NCI-H82 treated with DMSO at 0.1 percent for 48 hours (cell line): ENCODE measurements around the gene PTPRN2.
"Not testable (repeated sequence)": the region's sequence is repeated elsewhere in the genome, so short reads cannot be mapped to it uniquely, and the experiment has no call there.

Experiments
- DNase-seq: peaks from one replicate; lab custom pipeline; 2025; ENCODE audit not compliant: unreplicated experiment; lab: John Stamatoyannopoulos, UW

PTPRN2 gene

DNA sequence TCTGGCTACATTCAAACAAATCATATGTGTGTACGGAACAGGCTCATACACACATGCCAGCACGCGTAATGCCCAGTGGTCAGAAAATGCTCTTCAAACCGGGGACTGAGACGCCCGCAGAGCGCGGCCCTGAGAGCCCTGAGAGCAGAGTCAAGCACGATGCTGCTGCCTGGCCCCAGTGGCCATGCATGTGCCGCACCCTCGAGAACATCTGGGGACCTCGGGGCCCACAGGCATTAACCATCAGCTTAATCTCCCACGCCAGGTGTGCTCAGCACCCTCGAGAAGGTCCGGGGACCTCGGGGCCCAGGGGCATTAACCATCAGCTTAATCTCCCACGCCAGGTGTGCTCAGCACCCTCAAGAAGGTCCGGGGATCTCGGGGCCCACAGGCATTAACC lies 163.1 kb downstream of the PTPRN2 start:
- no peak for DNase-seq

DNA sequence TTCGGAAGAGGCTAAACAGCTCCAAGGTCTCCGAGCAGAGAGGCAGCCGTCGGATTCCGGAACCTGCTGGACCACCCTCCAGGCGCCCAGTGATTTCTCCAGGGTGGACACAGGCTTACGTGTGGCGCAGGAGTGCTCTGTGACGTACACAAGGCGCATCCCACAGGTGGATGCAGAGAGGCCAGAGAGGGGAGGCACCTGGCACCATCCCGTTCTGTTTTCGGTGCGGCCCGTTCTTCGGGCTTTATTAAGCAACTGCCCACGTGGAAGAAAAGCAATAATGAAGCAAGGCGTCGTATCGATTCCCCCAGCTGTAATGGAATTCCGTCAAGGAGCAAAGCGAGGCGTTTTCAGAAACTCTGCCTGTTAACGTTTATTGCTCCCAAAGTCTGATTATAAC lies 163.6 kb downstream of the PTPRN2 start:
- no peak for DNase-seq

DNA sequence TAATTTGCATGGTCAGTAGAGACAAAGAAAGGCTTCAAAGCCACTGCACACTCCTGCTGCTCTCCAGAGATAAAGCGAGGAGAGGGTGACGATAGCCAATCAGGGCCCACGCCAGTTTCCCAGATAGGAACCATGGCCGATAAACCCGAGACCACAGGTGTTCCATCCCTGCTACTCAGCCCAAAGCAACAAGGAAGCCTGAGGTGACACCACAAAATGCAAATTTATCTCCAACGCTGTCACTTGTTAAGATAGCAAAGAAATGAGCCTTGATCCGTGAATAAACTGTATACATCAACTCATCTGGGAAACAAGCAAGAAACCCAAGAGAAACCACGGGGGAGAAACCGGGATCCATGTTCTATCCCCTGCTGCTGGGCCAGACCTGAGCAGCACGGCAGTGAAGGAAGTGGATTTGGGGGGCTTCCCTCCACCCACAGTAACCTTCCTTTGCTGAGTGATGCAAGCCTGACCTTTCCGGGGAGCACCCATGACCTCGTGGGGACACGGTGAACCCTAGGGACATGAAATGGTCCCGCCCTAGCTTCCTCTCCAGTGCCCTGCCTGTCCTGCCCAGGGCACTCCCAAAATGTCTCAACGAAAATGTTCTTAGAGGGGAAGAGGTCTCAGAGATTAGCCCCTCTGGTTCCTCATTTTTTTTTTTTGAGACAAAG lies 164.6 kb downstream of the PTPRN2 start:
- DNase-seq: no peak

DNA sequence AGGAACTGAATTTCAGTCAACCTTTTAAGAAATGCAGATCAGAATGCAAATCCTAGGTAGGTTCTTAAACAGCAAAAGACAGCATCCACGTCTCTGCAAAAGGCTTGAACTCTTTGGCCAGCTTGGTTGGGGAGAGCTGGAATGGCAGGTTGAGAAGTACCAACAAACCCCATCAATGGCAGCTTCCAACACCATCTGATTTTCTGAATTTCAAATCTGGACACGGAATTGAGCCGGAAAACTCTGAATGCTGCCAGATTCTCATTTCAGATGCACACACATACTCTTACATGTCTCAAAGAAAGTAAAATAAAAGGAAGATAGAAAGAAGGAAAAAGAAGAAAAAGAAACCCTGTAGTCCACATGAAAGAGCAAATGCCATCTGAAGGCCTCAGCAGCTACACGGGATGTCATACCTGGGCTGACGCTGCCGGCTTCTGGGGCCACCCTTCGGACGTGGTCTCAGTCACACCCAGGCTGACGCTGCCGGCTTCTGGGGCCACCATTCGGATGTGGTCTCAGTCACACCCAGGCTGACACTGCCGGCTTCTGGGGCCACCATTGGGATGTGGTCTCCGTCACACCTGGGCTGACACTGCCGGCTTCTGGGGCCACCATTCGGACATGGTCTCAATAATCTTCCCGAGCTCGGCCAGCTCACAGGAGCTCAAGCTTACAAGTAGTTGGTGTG lies 165.3 kb downstream of the PTPRN2 start:
- DNase-seq: no peak

DNA sequence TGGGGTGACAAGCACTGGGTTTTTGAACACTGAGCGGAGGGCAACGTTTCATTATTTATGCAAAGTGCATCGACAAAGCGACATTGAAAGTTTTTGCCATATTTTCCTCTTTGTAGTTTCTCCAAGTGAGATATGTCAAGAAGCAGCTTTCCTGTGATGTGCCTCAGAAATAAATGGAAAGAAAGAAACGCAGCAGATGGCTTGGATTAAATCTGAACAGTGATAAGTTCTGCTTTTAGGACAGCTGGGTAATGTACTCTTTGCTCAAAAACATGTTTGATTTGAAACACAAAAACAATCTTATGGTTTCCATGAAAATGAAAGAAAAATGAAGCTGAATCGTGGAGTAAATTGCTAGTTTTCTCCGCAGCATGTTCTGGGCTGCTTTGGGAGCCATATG lies 166.3 kb downstream of the PTPRN2 start:
- no peak for DNase-seq

DNA sequence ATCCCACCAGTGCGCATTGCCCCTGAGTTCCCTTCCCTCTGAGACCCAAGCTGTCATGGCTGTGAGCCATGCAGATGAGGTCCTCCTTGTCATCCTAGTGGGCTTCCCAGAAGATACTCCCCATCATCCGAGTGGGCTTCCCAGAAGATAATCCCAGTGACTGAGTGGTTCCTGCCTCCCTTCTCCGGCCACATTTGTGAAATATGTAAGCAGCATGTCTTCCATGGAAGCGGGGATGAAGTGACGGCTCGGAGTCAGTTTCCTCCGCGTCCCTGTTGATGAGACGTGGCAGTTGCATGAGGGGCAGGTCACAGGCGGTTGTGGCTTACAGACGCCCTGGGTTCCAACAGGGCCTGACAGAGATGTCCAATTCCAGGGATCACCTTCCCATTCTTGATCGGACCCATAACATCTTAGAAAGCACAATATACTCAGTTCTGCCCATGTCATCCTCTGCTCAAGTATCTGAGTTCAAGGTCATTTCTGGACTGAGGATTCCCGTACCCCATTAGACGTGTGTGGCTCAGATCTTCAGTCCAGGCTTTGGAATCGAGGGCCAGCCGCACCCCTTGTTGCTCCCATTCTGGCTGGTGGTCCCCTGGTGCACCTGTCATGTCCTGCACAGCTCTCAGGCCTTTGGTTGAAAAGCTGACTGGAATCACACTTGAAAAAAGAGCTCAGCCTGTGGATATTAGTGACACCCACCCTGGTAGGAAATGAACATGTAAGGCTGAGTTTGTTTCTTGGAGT lies 166.9 kb downstream of the PTPRN2 start:
- no peak for DNase-seq

DNA sequence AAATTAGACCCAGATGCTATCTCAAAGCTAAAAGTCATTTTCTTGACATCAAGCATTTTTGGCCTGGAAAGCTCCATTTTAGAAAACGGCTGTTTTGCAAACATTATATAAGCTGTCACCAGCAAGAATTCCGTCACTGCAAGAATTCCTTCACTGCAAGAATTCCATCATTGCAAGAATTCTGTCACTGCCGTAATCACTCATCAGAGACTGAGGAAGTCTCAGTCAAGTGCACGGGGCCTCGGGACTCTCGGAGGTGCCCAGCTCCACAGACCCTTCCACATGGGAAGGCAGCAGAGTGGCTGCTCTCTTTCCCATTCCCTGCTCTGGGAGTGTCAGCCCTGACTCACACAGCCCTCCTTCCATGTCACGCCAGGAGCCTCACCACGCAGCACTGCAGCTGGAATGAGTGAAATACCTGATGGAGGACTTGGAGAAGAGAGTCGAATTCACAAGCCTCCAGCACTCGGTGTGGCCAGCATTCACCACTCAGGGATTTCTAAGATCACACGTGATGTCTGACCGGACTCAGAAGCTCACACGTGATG lies 168.3 kb downstream of the PTPRN2 start:
- no peak for DNase-seq

DNA sequence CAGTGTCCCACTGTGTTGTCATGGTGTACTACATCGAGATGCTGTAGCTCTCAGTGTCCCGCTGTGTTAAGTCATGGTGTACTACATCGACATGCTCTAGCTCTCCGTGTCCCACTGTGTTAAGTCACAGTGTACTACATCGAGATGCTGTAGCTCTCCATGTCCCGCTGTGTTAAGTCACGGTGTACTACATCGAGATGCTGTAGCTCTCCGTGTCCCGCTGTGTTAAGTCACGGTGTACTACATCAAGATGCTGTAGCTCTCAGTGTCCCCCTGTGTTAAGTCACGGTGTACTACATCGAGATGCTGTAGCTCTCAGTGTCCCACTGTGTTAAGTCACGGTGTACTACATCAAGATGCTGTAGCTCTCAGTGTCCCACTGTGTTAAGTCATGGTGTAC lies 169.2 kb downstream of the PTPRN2 start:
- not testable (repeated sequence) for DNase-seq

DNA sequence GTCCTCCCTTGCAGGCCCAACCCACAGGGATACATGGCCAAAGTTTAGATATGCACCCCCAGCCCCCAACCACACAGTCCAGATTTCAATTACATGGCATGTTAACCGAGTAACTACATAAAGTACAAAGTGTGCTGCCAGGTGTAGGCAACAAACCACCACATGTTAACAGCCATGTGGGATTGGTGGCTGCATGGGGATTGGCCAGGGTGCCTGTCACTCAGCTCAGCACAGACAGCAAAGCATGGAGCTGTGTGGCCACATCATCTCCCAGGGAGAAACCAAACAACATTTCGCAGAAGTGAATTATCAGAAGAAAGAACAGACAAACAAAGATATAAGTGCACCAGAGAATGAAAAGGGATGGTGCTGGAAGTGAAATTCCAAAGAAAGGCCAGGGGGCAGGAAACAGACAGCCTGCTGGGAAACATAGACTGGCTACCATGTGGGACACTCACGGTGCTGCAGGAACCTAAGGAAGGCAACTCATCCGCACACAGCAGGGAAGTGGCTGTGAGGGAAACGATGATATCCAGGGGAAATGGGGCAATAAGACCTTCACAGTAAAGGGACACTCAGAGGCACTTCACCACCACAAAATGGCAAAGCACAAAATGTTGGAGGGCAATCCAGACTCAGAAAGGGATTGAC lies 171.2 kb downstream of the PTPRN2 start:
- no peak for DNase-seq

DNA sequence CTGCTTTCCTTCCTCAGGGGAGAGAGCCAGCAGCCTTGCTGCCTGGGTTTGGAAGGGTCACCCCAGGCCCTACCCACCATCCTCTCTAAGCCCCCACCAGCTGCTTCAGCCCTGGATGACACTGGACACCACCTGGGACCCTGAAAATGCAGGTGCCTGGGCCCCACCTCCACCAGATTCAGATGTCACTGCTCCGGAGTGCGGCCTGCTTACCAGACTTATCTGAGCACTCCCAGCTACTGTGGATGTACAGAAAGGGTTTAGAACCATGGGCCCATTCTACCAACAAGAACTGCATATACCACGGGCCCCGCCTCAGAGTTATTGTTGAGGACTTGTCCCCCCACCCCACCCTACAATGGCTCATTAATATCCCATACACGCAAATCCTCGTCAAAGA lies 172.3 kb downstream of the PTPRN2 start:
- DNase-seq: no peak

DNA sequence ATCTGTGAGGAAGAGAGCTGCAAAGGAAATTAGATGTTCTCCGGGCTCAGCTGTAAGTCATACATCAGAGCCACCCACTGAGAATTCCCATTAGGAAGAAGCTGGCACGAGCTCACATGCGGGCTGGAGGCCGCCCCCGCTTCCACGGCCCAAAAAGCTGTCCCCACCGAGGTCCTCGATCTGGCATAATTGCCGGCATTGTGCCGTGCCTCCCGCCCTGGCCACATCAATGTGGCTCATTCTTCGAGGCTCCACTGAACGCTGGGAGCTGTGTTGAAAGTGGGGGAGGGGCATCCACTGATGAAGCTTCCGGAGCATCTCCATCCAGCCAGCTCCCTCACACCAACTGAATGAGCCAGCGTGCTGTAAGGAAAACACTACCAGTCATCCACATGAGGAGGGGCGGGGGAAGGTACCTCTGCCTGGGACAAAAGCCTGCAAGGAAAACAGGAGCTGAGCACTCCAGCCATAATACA lies 173.1 kb downstream of the PTPRN2 start:
- DNase-seq: no peak

DNA sequence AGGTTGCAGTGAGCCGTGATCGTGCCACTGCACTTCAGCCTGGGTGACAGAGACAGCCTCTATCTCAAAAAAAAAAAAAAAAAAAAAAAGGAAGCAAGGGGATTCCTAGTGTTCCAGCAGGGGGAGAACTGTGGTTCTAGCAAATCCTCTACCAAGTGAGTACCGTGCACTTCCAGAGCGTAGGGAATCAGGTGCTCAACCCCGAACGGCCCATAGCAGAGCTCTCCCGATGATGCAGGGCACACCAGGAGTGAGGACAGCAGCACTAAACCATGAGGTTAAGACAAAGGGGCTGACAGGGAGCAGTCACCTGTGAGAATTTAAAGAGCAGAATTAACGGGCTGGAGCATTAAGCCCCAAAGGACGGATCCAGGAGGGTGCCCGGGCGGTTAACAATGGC lies 173.6 kb downstream of the PTPRN2 start:
- no peak for DNase-seq

DNA sequence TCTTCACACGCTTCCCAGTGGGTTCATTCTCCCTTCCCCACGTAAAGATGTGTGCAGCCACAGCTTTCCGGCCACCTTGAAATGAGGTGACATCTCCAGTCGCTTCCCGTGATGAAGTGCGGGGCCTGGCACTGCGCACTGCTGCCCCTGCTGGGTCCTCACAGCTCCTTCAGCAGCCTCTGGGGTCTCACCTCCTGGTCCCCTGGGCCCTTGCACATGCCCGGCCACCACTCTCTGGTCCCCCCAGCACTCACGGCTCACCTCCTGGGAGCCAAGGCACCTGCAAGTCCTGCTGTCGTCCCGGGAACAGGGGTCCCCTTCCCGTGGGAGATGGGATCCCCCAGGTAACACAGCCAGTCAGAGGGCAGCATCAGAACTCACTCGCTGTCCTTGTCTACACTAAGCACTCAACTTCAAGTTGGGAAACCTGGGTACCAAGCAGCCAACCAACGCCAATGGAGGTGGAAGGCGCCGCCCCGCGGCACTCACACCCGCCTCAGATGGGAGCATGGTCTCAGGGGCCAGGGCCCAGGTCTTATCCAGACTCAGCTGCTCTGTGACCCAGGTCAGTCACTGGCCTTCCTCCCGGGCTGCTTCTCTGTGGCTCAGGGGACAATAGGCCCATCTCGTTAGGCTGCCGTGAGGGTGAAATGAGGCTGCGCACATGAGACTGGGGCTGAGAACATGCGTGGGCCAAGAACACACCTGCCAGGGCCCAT lies 176.2 kb downstream of the PTPRN2 start:
- no peak for DNase-seq

DNA sequence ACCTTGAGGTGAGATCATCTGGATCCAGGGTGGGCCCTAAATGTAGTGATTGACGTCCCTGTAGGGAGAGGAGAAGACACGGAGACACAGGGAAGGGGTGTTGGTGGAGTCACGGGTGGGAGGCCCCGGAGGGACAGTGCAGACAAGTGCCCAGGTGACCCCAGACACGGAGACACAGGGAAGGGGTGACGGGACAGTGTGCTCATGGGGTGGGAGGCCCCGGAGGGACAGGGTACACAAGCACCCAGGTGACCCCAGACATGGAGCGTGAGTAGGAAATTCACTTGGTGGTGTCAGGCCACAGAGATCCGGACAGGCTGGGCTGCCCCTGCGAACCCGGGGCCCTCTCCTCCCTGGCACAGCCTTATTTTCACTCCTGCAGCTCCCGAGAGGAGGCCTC lies 176.9 kb downstream of the PTPRN2 start:
- DNase-seq: no peak

DNA sequence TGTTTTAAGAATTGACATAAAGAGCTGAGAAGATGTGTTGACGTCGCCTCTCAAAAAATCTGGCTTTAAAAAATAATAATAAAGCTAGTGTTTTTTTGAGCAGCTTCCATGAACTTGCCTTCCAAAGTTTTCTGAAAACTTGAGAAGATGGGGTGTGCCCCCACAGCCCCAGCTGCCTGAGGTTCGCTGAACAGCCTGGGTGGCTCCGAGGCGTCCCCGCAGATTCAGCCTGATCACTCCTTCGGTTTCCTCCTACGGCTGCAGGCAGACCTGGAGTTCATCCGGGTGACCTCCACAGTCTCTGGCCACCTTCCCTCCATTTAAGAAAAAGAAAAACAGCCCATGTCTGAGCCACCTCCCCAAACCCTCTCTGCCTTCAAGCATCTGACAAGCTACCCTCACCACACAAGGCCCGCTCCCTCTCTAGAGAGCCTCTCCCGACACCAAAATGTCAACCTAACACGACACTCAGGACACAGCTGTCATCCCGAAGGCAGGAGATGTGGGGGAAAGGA lies 177.8 kb downstream of the PTPRN2 start:
- DNase-seq: no peak

DNA sequence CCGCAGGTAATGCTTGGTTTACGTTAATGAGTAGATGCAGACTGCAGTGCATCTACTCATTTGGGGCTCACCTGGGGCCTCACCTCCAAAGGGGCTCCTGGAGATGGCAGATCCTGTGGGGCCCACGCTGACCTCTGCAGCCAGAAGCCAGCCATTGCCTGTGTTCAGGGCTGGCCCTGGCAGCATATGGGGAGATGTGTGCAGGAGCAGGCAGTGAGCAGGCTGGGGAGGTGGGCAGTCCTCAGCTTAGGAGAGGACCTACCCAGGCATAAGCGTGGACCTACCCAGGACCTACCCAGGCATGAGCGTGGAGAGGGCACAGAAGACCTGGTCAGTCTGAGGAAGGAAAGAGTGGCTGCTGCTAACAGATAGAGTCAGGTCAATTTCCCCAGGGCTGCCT lies 178.5 kb downstream of the PTPRN2 start:
- no peak for DNase-seq

DNA sequence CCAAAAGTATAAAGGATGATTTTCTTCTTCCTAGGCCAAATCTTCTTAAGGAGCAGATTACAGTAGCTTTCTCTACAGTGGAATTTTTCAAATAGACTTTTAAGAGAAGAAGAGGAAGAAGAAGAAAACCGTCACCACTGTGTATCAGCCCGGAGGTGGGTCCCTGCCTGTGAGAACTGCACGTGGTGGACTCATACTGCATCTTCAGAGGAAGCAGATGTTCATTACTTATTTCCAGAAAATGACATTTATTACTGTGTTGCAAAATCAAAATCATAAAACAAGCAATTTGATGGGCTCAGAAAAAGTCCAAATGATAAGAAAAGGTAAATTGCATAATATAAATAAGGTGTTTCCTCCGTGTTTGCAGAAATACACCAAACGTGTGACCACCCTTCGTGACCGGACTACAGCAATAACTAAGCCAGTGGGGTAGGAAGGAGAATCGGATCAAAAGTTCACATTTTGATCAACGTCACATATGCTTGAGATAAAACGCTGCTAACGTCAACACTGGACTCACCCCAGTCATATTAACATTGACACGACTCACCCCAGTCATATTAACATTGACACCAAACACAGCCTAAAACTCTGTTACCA lies 179.2 kb downstream of the PTPRN2 start:
- no peak for DNase-seq

DNA sequence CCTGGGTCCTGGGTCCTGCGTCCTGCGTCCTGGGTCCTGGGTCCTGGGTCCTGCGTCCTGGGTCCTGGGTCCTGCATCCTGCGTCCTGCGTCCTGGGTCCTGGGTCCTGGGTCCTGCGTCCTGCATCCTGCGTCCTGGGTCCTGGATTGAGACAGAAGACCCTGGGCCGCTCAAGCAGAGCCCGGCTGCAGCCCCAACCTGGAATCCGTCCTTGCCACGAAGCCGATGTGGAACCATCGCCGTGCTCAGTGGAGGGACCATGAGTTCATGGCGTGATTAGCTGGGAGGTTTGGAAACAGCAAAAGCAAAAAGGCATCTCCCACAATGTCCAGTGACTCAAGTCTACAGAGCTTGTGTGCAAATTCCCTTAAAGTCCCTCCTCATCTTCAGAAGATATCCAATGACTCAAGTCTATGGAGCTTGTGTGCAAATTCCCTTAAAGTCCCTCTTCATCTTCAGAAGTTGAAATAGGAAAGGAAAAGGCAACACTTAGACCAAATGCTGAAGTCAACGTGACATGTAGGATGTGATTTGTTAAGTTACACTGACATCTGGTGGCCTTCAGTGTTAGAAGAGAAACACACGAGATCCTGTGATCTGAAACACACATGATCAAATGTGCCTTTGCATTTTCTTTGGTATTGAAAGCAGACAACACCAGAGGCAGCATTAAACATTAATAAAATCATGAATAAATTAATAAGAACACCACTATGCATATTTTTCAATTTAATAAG lies 179.9 kb downstream of the PTPRN2 start:
- no peak for DNase-seq

DNA sequence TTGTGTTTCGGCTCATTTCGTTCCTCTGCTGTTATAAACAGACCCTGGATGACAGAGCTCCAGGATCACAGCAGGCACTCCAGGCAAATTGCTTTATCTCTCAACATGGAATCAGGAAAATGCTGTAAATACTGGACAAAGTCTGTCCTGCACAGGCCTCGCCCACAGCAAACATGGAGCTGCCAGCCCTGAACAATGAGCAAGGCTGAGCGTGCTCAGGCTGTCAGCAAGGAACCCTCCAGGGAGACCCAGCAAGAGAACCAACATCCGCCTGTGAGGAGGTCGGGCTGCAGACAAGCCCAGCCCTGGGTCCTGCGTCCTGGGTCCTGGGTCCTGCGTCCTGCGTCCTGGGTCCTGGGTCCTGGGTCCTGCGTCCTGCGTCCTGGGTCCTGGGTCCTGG lies 180.8 kb downstream of the PTPRN2 start:
- DNase-seq: no peak
